MM.1S (cell line): ENCODE results near the gene IGSF11.

Experiments
- DNase-seq: peaks from one replicate; pipeline ENCODE4 v3.0.0-alpha.2; 2015
- H2AFZ ChIP-seq: fragments of 300-600 bp; sonication (generic); 2 replicates; pipeline ENCODE4 v1.6.0; 2016; ENCODE audit warnings: antibody characterized with exemption, low read length
- H3F3A ChIP-seq: fragments of 300-600 bp; sonication (generic); 2 replicates; pipeline ENCODE4 v1.6.1; 2016; ENCODE audit warnings: mild to moderate bottlenecking, antibody characterized with exemption, low read length, moderate library complexity, mixed read lengths; ENCODE audit not compliant: insufficient read depth
- H3K27ac ChIP-seq: fragments of 300-600 bp; sonication (generic); 2 replicates; pipeline ENCODE4 v1.5.1; 2016; ENCODE audit warnings: mild to moderate bottlenecking, low read length
- H3K27me3 ChIP-seq: fragments of 300-600 bp; sonication (generic); replicated peaks from 2 replicates; pipeline ENCODE4 v1.6.0; 2016; ENCODE audit warnings: low read length; ENCODE audit not compliant: insufficient read depth
- H3K36me3 ChIP-seq: fragments of 300-600 bp; sonication (generic); replicated peaks from 2 replicates; pipeline ENCODE4 v1.6.1; 2016; ENCODE audit warnings: mild to moderate bottlenecking, low read length, mixed read lengths; ENCODE audit not compliant: insufficient read depth
- H3K4me1 ChIP-seq: fragments of 300-600 bp; sonication (generic); 2 replicates; pipeline ENCODE4 v1.6.1; 2016; ENCODE audit warnings: low read length, mixed read lengths
- H3K4me2 ChIP-seq: fragments of 300-600 bp; sonication (generic); 2 replicates; pipeline ENCODE4 v1.6.0; 2016; ENCODE audit warnings: low read depth, low read length
- H3K4me3 ChIP-seq: fragments of 300-600 bp; sonication (generic); 2 replicates; pipeline ENCODE4 v1.5.1; 2016; ENCODE audit warnings: low read length, mixed read lengths
- H3K79me2 ChIP-seq: fragments of 300-600 bp; sonication (generic); 2 replicates; pipeline ENCODE4 v1.6.1; 2016; ENCODE audit warnings: mixed run types, low read length, mixed read lengths
- H3K9ac ChIP-seq: fragments of 300-600 bp; sonication (generic); 2 replicates; pipeline ENCODE4 v1.6.1; 2016; ENCODE audit warnings: low read length, mixed read lengths
- H3K9me2 ChIP-seq: fragments of 300-600 bp; sonication (generic); replicated peaks from 2 replicates; pipeline ENCODE4 v1.6.1; 2016; ENCODE audit warnings: mild to moderate bottlenecking, low read length, mixed read lengths; ENCODE audit not compliant: insufficient read depth
- H3K9me3 ChIP-seq: fragments of 300-600 bp; sonication (generic); replicated peaks from 2 replicates; pipeline ENCODE4 v1.6.1; 2016; ENCODE audit warnings: mild to moderate bottlenecking, low read length, mixed read lengths; ENCODE audit not compliant: insufficient read depth
- H4K20me1 ChIP-seq: fragments of 300-600 bp; sonication (generic); 2 replicates; pipeline ENCODE4 v1.6.1; 2016; ENCODE audit warnings: mild to moderate bottlenecking, low read length, moderate library complexity, mixed read lengths; ENCODE audit not compliant: insufficient read depth
- EZH2 ChIP-seq: fragments of 300-600 bp; sonication (generic); optimal IDR thresholded peaks from 2 replicates; pipeline ENCODE3; 2017; ENCODE audit warnings: low read depth, mild to moderate bottlenecking, antibody characterized with exemption, low read length, mixed read lengths
- EZH2phosphoT487 ChIP-seq: fragments of 300-600 bp; sonication (generic); IDR thresholded peaks from 2 replicates; pipeline ENCODE4 v1.6.1; 2018; ENCODE audit warnings: antibody characterized with exemption, low read length
- TF ChIP-seq, protein P1 (sequence below): fragments of 300-600 bp; sonication (generic); IDR thresholded peaks from 2 replicates; pipeline ENCODE4 v1.5.1; 2016; ENCODE audit warnings: antibody characterized with exemption, low read length, mixed read lengths

Gene IGSF11

GRCh38 chr3:119044593-119044992, 9.9 kb upstream of the IGSF11 start:
- DNase-seq = no peak
- Histone ChIP-seq H3K9ac (no peak overlapping the region), H3K4me1 (no peaks in the 10 kb centered on the region), H4K20me1 (no peaks in the 10 kb centered on the region), H3K27me3 (no peaks in the 10 kb centered on the region), H3K9me3 (no peaks in the 10 kb centered on the region), H3K4me3 (no peak overlapping the region), H3K9me2 (no peaks in the 10 kb centered on the region), H3K79me2 (no peaks in the 10 kb centered on the region), H3K27ac (no peak overlapping the region), H2AFZ (no peak overlapping the region), H3K36me3 (no peaks in the 10 kb centered on the region), H3F3A (no peaks in the 10 kb centered on the region), H3K4me2 (no peak overlapping the region)
- no peak for TF ChIP-seq EZH2phosphoT487
- TF ChIP-seq, protein P1, sequence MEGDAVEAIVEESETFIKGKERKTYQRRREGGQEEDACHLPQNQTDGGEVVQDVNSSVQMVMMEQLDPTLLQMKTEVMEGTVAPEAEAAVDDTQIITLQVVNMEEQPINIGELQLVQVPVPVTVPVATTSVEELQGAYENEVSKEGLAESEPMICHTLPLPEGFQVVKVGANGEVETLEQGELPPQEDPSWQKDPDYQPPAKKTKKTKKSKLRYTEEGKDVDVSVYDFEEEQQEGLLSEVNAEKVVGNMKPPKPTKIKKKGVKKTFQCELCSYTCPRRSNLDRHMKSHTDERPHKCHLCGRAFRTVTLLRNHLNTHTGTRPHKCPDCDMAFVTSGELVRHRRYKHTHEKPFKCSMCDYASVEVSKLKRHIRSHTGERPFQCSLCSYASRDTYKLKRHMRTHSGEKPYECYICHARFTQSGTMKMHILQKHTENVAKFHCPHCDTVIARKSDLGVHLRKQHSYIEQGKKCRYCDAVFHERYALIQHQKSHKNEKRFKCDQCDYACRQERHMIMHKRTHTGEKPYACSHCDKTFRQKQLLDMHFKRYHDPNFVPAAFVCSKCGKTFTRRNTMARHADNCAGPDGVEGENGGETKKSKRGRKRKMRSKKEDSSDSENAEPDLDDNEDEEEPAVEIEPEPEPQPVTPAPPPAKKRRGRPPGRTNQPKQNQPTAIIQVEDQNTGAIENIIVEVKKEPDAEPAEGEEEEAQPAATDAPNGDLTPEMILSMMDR = no peak
- TF ChIP-seq EZH2 = no peak

DNA sequence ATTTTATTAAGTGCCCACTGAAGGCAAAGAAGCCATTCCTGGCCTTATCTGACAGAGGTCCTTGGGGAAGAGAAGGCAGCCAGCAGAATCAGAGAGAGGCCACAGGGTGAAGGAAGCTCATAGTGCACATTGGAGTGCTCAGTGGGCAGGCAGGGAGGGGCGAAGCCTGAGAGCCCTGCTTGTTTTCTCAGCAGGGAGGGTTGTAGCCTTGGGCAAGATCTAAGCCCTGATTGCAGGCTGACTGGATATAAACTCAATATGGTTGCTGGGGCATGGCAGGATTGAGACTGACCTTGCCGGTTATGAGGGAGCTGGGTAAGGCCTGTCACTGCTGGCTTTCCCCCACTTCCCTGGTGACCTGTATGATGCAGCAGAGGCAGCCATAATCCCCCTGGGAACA, 7.5 kb upstream of the IGSF11 start:
- Histone ChIP-seq H2AFZ (no peak overlapping the region), H3K4me1 (no peaks in the 10 kb centered on the region), H3F3A (no peaks in the 10 kb centered on the region), H3K9ac (no peak overlapping the region), H3K9me2 (no peaks in the 10 kb centered on the region), H3K4me2 (no peak overlapping the region), H3K79me2 (no peaks in the 10 kb centered on the region), H4K20me1 (no peaks in the 10 kb centered on the region), H3K36me3 (no peaks in the 10 kb centered on the region), H3K27ac (no peak overlapping the region), H3K27me3 (no peaks in the 10 kb centered on the region), H3K9me3 (no peaks in the 10 kb centered on the region), H3K4me3 (no peak overlapping the region)
- DNase-seq = no peak
- TF ChIP-seq, protein P1 = no peak
- TF ChIP-seq EZH2phosphoT487 (no peak), EZH2 (no peak)

DNA sequence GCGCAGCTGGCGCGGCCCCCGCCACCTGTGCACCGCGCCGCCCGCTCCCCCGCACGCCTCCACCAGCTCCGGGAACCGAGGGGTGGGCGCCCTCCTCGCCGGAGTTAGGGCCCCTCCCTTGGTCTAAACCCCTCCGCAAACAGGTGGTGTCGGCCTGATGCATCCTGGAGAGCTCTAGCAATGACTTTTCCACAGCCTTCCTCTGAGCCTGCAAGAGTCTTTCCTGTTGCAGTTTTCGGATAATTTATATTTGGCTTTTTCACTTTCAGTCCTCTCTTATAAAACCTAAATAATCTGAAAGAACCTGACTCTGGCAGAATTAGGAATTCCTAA, 334 bp upstream of the IGSF11 start:
- H4K20me1 ChIP-seq = no peaks in the 10 kb centered on the region
- H3K27me3 ChIP-seq = no peaks in the 10 kb centered on the region
- peak overlapping the region; percentile 82 for H3K4me3 ChIP-seq
- H3F3A ChIP-seq = peaks cover 18% of the 10 kb centered on the region
- H3K9me3 ChIP-seq = no peaks in the 10 kb centered on the region; the same call in 1 of the 2 replicates
- TF ChIP-seq EZH2 = no peak
- TF ChIP-seq EZH2phosphoT487 = no peak
- TF ChIP-seq, protein P1 = no peak
- no peaks in the 10 kb centered on the region for H3K9me2 ChIP-seq
- no peaks in the 10 kb centered on the region for H3K79me2 ChIP-seq
- peak overlapping the region; percentile 29 for H2AFZ ChIP-seq
- peak overlapping the region; percentile 24; the same call in 1 of the 2 replicates for H3K9ac ChIP-seq
- no peak for DNase-seq
- no peaks in the 10 kb centered on the region for H3K36me3 ChIP-seq
- H3K27ac ChIP-seq = no peak overlapping the region; the same call in 1 of the 2 replicates
- H3K4me2 ChIP-seq = peak overlapping the region; percentile 91
- H3K4me1 ChIP-seq = peaks cover 12% of the 10 kb centered on the region
